OCI-LY3 (cell line): Measurements from ENCODE around the gene REPS1.
A peak's percentile ranks its signal among the peaks of the same experiment; 100 is the strongest.
"Not testable (repeated sequence)": the region's sequence is repeated elsewhere in the genome, so short reads cannot be mapped to it uniquely, and the experiment has no call there.

Source experiments
- H2AFZ ChIP-seq: fragments of 200-600, 300-600 bp; shearing (Covaris generic); 2 replicates; pipeline ENCODE4 v1.6.0; 2014; ENCODE audit warnings: antibody characterized with exemption, low read depth, low read length
- H3K27ac ChIP-seq: fragments of 200-600, 300-600 bp; sonication (generic); 2 replicates; pipeline ENCODE4 v1.5.1; 2014; ENCODE audit warnings: mild to moderate bottlenecking, low read length, moderate library complexity, mixed read lengths
- H3K27me3 ChIP-seq: fragments of 200-600, 300-600 bp; sonication (generic); 2 replicates; pipeline ENCODE4 v1.6.1; 2014; ENCODE audit warnings: low read depth, low read length, mixed read lengths
- H3K36me3 ChIP-seq: fragments of 200-600, 300-600 bp; sonication (generic); replicated peaks from 2 replicates; pipeline ENCODE3; 2014; ENCODE audit warnings: low read depth, low read length, mixed read lengths
- H3K4me1 ChIP-seq: fragments of 300-600, 200-600 bp; sonication (generic); 2 replicates; pipeline ENCODE4 v1.6.1; 2014; ENCODE audit warnings: low read length, mixed read lengths
- H3K4me2 ChIP-seq: fragments of 200-600, 300-600 bp; sonication (generic); 2 replicates; pipeline ENCODE4 v1.6.1; 2014; ENCODE audit warnings: low read length, mixed read lengths
- H3K4me3 ChIP-seq: fragments of 300-600, 200-600 bp; sonication (generic); 2 replicates; pipeline ENCODE4 v1.5.1; 2014; ENCODE audit warnings: antibody characterized with exemption, mild to moderate bottlenecking, low read length, moderate library complexity
- H3K79me2 ChIP-seq: fragments of 300-600, 200-600 bp; shearing (Covaris generic); 2 replicates; pipeline ENCODE4 v1.6.1; 2014; ENCODE audit warnings: mild to moderate bottlenecking, low read length, mixed read lengths
- H3K9ac ChIP-seq: fragments of 300-600, 200-600 bp; shearing (Covaris generic); 2 replicates; pipeline ENCODE4 v1.6.0; 2014; ENCODE audit warnings: mild to moderate bottlenecking, low read length, moderate library complexity
- H3K9me3 ChIP-seq: fragments of 200-600, 300-600 bp; shearing (Covaris generic); 2 replicates; pipeline ENCODE4 v1.6.1; 2014; ENCODE audit warnings: low read length, mixed read lengths; ENCODE audit not compliant: insufficient read depth
- H4K20me1 ChIP-seq: fragments of 200-600, 300-600 bp; sonication (generic); 2 replicates; pipeline ENCODE4 v1.6.1; 2016; ENCODE audit warnings: low read length, mixed read lengths; ENCODE audit not compliant: insufficient read depth
- CTCF ChIP-seq: fragments of 200-600, 300-600 bp; sonication (generic); IDR thresholded peaks from 2 replicates; pipeline ENCODE4 v1.5.1; 2014; ENCODE audit warnings: antibody characterized with exemption, low read length, low read depth
- EZH2phosphoT487 ChIP-seq: fragments of 200-600 bp; shearing (Covaris generic); IDR thresholded peaks from 2 replicates; pipeline ENCODE4 v1.6.1; 2018; ENCODE audit warnings: antibody characterized with exemption, mixed run types, low read depth

REPS1 gene

GRCh38 chr6:139029470-139030227 is 41.6 kb upstream of the REPS1 start:
- H3K27me3 ChIP-seq, result no peaks in the 10 kb centered on the region
- no peaks in the 10 kb centered on the region for H3K9me3 ChIP-seq
- H3K4me2 ChIP-seq, result peak overlapping the region; percentile 99
- H3K9ac ChIP-seq, result peak overlapping the region; percentile 93
- no peaks in the 10 kb centered on the region for H3K36me3 ChIP-seq
- TF ChIP-seq CTCF (no peak), EZH2phosphoT487 (no peak)
- H3K27ac ChIP-seq, result peak overlapping the region; percentile 69; the same call in 1 of the 2 replicates
- H4K20me1 ChIP-seq, result no peaks in the 10 kb centered on the region
- H3K79me2 ChIP-seq, result peaks cover 30% of the 10 kb centered on the region
- peak overlapping the region; percentile 59 for H2AFZ ChIP-seq
- H3K4me1 ChIP-seq, result peaks cover 20% of the 10 kb centered on the region
- peak overlapping the region; percentile 99 for H3K4me3 ChIP-seq

DNA sequence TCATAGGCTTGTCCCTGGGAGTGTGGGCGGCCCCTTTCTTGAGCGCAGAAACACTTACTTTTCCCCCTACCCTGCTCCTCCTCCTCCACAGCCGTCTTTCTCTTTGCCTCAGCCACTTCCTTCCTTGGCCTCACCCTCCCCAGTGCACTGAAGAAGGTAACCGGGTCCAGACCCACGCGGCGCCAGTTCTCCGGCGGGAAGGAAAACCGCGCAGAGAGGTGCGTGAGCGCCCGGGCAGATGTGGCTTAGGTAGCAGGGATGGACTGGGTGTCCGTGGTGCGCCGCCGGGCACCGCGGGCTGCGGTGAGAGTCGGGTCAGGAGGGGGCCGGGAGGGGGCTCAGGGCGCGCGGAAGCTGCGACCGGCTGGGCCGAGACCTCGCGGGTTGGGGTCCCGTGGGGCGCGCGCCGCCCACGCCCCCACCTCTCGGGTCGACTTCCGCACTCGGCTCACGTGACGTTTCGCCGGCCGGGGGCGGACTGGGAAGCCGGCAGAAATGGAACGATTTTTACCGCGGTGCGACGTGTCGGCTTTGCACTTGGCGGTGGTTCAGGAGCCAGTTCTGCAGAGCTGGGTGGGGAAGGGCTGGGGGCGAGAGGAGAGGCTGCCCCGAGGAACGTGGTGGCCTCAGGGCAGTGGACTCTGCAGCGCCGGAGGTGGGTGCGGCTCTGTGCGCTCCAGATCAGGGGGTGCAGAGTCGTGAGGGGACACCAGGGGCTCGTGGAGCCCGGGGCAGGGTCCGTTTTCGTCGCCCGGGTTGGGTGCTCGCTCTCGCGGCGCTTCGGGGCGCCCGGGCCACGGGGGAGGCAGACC is 40.8 kb upstream of the REPS1 start, which contains the start of gene ABRACL:
Gene ABRACL (plus strand): TSS at position 88 of the 812 bp plus-strand sequence. CDS start 5,416 bp downstream, outside the sequence.
- Histone ChIP-seq H4K20me1 (no peaks in the 10 kb centered on the region), H3K9me3 (no peaks in the 10 kb centered on the region), H2AFZ (peak within 1 kb of the TSS; percentile 89), H3K79me2 (peaks cover 30% of the 10 kb centered on the region), H3K36me3 (no peaks in the 10 kb centered on the region), H3K27me3 (no peaks in the 10 kb centered on the region), H3K4me3 (peak within 1 kb of the TSS; percentile 99), H3K27ac (peak within 1 kb of the TSS; percentile 69), H3K4me2 (peak within 1 kb of the TSS; percentile 99), H3K4me1 (peaks cover 20% of the 10 kb centered on the region), H3K9ac (peak within 1 kb of the TSS; percentile 93)
- TF ChIP-seq EZH2phosphoT487 (no peak), CTCF (no peak)

- peak overlapping the region; percentile 89; the same call in 1 of the 2 replicates for H2AFZ ChIP-seq
- peaks cover 20% of the 10 kb centered on the region for H3K4me1 ChIP-seq
- peak overlapping the region; percentile 69 for H3K27ac ChIP-seq
- peaks cover 30% of the 10 kb centered on the region for H3K79me2 ChIP-seq
- H3K4me3 ChIP-seq, result peak overlapping the region; percentile 99
- no peaks in the 10 kb centered on the region for H3K27me3 ChIP-seq
- no peak for TF ChIP-seq CTCF
- TF ChIP-seq EZH2phosphoT487, result no peak
- H3K4me2 ChIP-seq, result peak overlapping the region; percentile 99
- no peaks in the 10 kb centered on the region for H4K20me1 ChIP-seq
- no peaks in the 10 kb centered on the region for H3K36me3 ChIP-seq
- H3K9ac ChIP-seq, result peak overlapping the region; percentile 93
- H3K9me3 ChIP-seq, result no peaks in the 10 kb centered on the region
Observed at GRCh38 chr6:139028215-139028657, 40.2 kb upstream of the REPS1 start.

DNA sequence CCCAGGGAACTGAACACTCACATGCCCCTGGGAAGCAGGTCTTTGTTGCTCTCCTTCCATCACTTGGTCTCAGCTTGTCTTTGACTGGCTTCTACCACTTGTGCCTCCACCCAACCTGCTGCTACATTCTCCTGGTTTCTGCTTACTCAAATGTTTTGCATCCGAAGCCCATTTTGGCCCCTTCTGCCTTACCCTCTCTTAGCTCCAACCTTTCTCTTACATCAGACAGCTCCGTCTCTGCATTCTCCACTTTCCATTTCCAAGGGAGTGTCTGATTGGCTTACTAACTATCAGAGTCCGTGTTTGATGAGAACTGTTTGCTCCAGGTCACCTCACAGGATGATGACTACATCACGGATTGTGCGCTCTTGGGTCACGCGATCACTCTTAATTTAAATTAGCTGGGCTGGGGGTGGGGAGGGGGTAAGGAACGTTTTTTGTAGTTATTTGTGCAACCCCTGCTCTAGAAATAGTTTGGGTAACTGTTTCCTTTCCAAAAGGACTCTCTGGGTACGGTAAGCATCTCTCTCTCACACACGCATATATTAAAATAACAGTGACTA is 39.6 kb upstream of the REPS1 start:
- H3K9ac ChIP-seq, result peak overlapping the region; percentile 93
- peak overlapping the region; percentile 99 for H3K4me3 ChIP-seq
- no peaks in the 10 kb centered on the region for H3K9me3 ChIP-seq
- TF ChIP-seq CTCF, result no peak
- TF ChIP-seq EZH2phosphoT487, result no peak
- peaks cover 20% of the 10 kb centered on the region for H3K4me1 ChIP-seq
- H3K27me3 ChIP-seq, result no peaks in the 10 kb centered on the region
- no peaks in the 10 kb centered on the region for H3K36me3 ChIP-seq
- peak overlapping the region; percentile 89; the same call in 1 of the 2 replicates for H2AFZ ChIP-seq
- H3K79me2 ChIP-seq, result peaks cover 30% of the 10 kb centered on the region
- H3K4me2 ChIP-seq, result peak overlapping the region; percentile 99
- H3K27ac ChIP-seq, result no peak overlapping the region
- no peaks in the 10 kb centered on the region for H4K20me1 ChIP-seq

DNA sequence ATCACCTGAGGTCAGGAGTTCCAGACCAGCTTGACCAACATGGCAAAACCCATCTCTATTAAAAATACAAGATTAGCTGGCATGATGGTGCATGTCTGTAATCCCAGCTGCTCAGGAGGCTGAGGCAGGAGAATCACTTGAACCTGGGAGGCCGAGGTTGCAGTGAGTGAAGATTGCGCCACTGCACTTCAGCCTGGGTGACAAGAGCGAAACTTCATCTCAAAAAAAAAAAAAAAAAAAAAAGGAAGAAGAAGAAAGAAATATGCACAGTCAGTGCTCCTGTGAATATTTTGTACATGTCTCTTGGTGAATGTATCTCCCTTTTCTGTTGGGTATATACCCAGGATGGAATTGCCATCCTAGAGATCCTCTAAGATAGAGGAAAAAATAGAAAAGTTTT is 37.4 kb upstream of the REPS1 start:
- H3K4me3 ChIP-seq, H4K20me1 ChIP-seq, H3K27me3 ChIP-seq, H3K27ac ChIP-seq, H3K36me3 ChIP-seq, H3K9ac ChIP-seq, H2AFZ ChIP-seq, H3K4me2 ChIP-seq, H3K9me3 ChIP-seq: not testable (repeated sequence)
- Histone ChIP-seq H3K79me2 (peaks cover 18% of the 10 kb centered on the region), H3K4me1 (peaks cover 12% of the 10 kb centered on the region)
